ENCODE measurements around the gene PTPRD. TPM values are rescaled to one million over a fixed set of nuclear protein-coding genes. Genes with fewer than 3 reads are reported as not detected.
"Not testable (repeated sequence)": the region's sequence is repeated elsewhere in the genome, so short reads cannot be mapped to it uniquely, and the experiment has no call there.

Gene PTPRD
- total RNA-seq, 2 donors from 2014 or later, result 19.6 to 101 TPM

DNA sequence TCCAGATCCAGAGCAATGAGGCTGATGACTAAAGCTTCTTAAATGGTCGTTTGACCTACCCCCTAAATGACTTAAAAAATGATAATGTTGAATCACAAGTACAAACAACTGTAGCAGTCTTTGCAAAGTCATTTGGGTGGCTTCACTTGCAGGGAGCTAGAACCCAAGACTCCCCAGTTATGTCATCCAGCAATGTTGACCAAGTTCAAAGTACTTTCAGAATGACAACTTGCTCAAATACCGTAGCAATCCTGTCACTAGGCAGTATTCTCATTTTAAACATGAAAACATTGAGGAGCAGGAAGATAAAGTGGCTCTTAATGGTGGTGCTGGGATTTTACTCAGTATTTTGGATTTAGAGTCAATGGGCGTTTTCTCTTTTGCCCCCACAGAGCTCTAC, 1596.2 kb downstream of the PTPRD start:
- H3K9me3 ChIP-seq, result no peaks in the 10 kb centered on the region
- TF ChIP-seq CTCF (IDR thresholded peaks at IDR 0.05), result no peak
- DNase-seq (ENCODE audit: low spot score) (no peak), ATAC-seq (ENCODE audit: insufficient number of reproducible peaks, low FRiP score, low read depth) (no peak)
- no peak overlapping the region for H3K27ac ChIP-seq
- H3K4me1 ChIP-seq (ENCODE audit: control insufficient read depth in 1 of 2, low read depth in 2 of 2), result no peaks in the 10 kb centered on the region
- no peaks in the 10 kb centered on the region for H3K36me3 ChIP-seq
- H3K27me3 ChIP-seq (replicated peaks; ENCODE audit: insufficient read depth), result no peaks in the 10 kb centered on the region
- no peak overlapping the region for H3K4me3 ChIP-seq

- DNase-seq (ENCODE audit: low spot score), result no peak
- Histone ChIP-seq H3K36me3 (no peaks in the 10 kb centered on the region), H3K4me1 (ENCODE audit: control insufficient read depth in 1 of 2, low read depth in 2 of 2) (no peaks in the 10 kb centered on the region), H3K9me3 (no peaks in the 10 kb centered on the region), H3K27ac (no peak overlapping the region), H3K4me3 (no peak overlapping the region), H3K27me3 (replicated peaks; ENCODE audit: insufficient read depth) (no peaks in the 10 kb centered on the region)
- ATAC-seq (ENCODE audit: insufficient number of reproducible peaks, low FRiP score, low read depth), result no peak
- no peak for TF ChIP-seq CTCF (IDR thresholded peaks at IDR 0.05)
Observed at GRCh38 chr9:9004810-9005209, 1608.0 kb downstream of the PTPRD start.

DNA sequence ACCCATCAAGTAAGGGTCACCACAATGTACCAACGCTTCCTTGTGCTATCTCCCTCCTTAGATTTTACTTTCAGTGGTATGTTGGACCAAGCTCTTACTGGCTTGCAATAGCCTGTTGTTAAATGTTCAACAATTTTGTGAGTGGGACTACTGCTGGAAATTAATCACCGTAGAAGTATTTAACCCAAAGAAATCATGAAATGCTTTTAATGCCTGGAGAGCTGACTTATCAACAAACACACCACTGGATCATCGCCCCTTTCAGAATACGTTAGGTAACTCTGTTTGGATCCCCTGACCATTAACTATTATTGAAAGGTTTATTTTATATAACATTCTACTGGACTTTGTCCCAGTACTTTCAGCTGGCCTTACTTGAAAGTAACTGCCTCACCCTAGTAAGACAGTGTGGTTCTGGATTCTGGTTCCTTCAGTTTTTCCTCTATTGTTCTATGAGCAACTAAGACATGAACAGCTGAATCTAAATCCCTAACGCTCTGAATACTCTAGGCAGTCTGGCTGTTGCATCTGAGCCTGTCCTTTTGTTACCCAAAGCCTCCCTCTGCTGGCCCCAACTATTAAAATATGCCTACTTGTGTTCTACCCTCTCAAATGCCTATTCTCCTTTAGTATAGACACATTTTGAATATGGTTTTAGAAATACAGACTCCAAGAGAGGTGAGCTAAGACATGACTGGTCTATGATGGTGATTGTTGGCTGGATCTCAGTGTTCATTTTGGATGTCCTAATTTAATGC, 1609.8 kb downstream of the PTPRD start:
- DNase-seq (ENCODE audit: low spot score) (no peak), ATAC-seq (ENCODE audit: insufficient number of reproducible peaks, low FRiP score, low read depth) (no peak)
- H3K27ac ChIP-seq, result no peak overlapping the region
- no peak overlapping the region for H3K4me3 ChIP-seq
- peaks cover 3% of the 10 kb centered on the region for H3K9me3 ChIP-seq
- H3K27me3 ChIP-seq (replicated peaks; ENCODE audit: insufficient read depth), result no peaks in the 10 kb centered on the region
- no peaks in the 10 kb centered on the region for H3K36me3 ChIP-seq
- H3K4me1 ChIP-seq (ENCODE audit: control insufficient read depth in 1 of 2, low read depth in 2 of 2), result no peaks in the 10 kb centered on the region
- TF ChIP-seq CTCF (IDR thresholded peaks at IDR 0.05), result no peak

- Histone ChIP-seq H3K27me3 (replicated peaks; ENCODE audit: insufficient read depth) (no peaks in the 10 kb centered on the region), H3K27ac (no peak overlapping the region), H3K36me3 (no peaks in the 10 kb centered on the region), H3K4me1 (ENCODE audit: control insufficient read depth in 1 of 2, low read depth in 2 of 2) (no peaks in the 10 kb centered on the region), H3K9me3 (no peaks in the 10 kb centered on the region), H3K4me3 (no peak overlapping the region)
- no peak for TF ChIP-seq CTCF (IDR thresholded peaks at IDR 0.05)
- ATAC-seq (ENCODE audit: insufficient number of reproducible peaks, low FRiP score, low read depth), result no peak
- DNase-seq (ENCODE audit: low spot score), result no peak
Observed at GRCh38 chr9:8980496-8981013, 1632.2 kb downstream of the PTPRD start.

DNA sequence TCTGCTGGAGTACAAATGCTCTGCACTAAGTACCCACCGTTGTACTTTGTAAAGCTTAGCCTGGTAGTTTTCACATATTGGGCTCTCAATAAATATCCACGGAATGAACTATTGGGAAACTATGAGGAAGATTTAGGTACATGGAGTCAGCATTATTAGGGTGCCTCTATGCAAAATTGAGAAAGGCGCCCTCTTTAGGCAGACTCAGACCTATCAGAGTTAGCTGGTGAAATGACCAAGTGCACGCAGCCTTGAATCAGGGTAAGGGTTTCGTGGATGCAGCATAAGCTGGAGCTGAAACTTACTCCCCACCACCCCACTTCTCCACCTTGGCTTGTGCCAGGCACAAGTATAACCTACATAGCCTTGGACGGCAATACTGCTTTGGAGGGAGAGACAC, 1634.5 kb downstream of the PTPRD start:
- Histone ChIP-seq H3K36me3 (no peaks in the 10 kb centered on the region), H3K27me3 (replicated peaks; ENCODE audit: insufficient read depth) (no peaks in the 10 kb centered on the region), H3K4me1 (ENCODE audit: control insufficient read depth in 1 of 2, low read depth in 2 of 2) (no peaks in the 10 kb centered on the region), H3K9me3 (no peaks in the 10 kb centered on the region), H3K27ac (no peak overlapping the region), H3K4me3 (no peak overlapping the region)
- no peak for TF ChIP-seq CTCF (IDR thresholded peaks at IDR 0.05)
- no peak for DNase-seq (ENCODE audit: low spot score)
- peak; percentile 18 for ATAC-seq (ENCODE audit: insufficient number of reproducible peaks, low FRiP score, low read depth)

- not testable (repeated sequence) for DNase-seq (ENCODE audit: low spot score); H3K27me3 ChIP-seq (replicated peaks; ENCODE audit: insufficient read depth); H3K4me1 ChIP-seq (ENCODE audit: control insufficient read depth in 1 of 2, low read depth in 2 of 2); H3K9me3 ChIP-seq; H3K4me3 ChIP-seq; H3K36me3 ChIP-seq; H3K27ac ChIP-seq; ATAC-seq (ENCODE audit: insufficient number of reproducible peaks, low FRiP score, low read depth)
Observed at GRCh38 chr9:8968350-8968749, 1644.5 kb downstream of the PTPRD start.
